Activated T-cell treated with anti-CD3 and anti-CD28 coated beads for 24 hours (primary cell): Measurements from ENCODE around the gene ANKRD66.

Experiments
- DNase-seq: peaks from one replicate; pipeline ENCODE4 v3.0.0-alpha.2; 2020; ENCODE audit warnings: low read depth

The ANKRD66 gene

GRCh38 chr6:46790355-46790874 lies 43.7 kb downstream of the ANKRD66 start:
- no peak for DNase-seq

- no peak for DNase-seq
These were observed 45.9 kb downstream of the ANKRD66 start for GRCh38 chr6:46792635-46793034.

- no peak for DNase-seq
These were observed 46.4 kb downstream of the ANKRD66 start, which contains the start of gene MEP1A for GRCh38 chr6:46793138-46793537. MEP1A (plus strand) TSS chr6:46793389; CDS start chr6:46793399, 10 bp downstream.

GRCh38 chr6:46794068-46794467 lies 47.3 kb downstream of the ANKRD66 start:
- no peak for DNase-seq

GRCh38 chr6:46795816-46796215 lies 49.1 kb downstream of the ANKRD66 start:
- DNase-seq = no peak

- no peak for DNase-seq
These were observed 50.3 kb downstream of the ANKRD66 start for GRCh38 chr6:46796848-46797580.

- no peak for DNase-seq
These were observed 52.9 kb downstream of the ANKRD66 start for GRCh38 chr6:46799657-46800056.

GRCh38 chr6:46808806-46809205 lies 62.1 kb downstream of the ANKRD66 start:
- DNase-seq = no peak
